WI38 (cell line): ENCODE data around the gene POU2AF3.

Experiments
- H3K4me3 ChIP-seq: 2 replicates; pipeline ENCODE4 v1.5.1; 2011; ENCODE audit warnings: low read depth, mild to moderate bottlenecking, control low read depth, low read length
- CTCF ChIP-seq: IDR thresholded peaks from 2 replicates; pipeline ENCODE4 v1.5.1; 2012; ENCODE audit warnings: low read depth, mild to moderate bottlenecking, control low read depth, low read length

The POU2AF3 gene

GRCh38 chr11:111355101-111355500 lies 56.8 kb downstream of the POU2AF3 start:
- no peak for TF ChIP-seq CTCF
- H3K4me3 ChIP-seq = no peak overlapping the region

DNA sequence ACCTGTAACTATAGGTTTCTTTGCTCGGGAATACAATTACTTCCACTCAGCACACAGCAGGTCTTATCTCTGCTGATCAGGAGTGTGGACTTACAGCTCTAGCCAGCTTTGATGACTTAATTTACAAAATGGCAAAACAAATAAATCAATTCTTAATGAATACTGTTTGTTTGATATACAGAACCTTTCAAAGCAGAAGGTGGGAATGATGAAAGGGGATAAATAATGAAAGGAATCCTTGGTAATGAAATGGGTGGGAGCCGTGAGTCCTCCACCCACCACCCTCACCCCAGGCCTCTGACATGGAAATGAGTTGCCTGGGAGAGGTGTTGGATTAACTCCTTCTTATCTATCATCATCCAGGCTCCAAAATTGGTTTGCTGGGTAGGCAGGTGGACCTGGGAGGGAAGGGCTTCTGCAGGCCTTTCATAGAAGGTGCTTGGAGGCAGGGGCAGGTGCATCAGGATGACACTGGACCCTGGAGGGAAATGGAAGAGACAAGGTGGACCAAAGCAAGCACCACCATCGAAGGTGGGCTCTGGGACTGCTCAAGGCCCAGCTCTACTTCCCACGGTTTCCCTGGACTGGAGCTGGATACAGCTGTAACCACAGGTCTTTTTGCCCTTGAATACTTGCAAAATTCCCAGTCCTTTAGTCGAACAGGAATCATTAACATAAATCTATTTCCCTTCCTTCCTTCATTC lies 57.8 kb downstream of the POU2AF3 start:
- no peak overlapping the region for H3K4me3 ChIP-seq
- TF ChIP-seq CTCF = no peak

- no peak for TF ChIP-seq CTCF
- no peak overlapping the region for H3K4me3 ChIP-seq
Observed at GRCh38 chr11:111356660-111357048, 58.3 kb downstream of the POU2AF3 start.

- no peak for TF ChIP-seq CTCF
- H3K4me3 ChIP-seq = no peak overlapping the region
Observed at GRCh38 chr11:111357150-111358037, 59.0 kb downstream of the POU2AF3 start.
